CD4-positive, alpha-beta T cell treated with Interleukin-4 for 4 hours (primary cell): ENCODE results near the gene SHMT2.

Source experiments
- DNase-seq: peaks from one replicate; pipeline ENCODE4 v3.0.0-alpha.2; 2020

Gene SHMT2

GRCh38 chr12:57216014-57216911 is 13.2 kb upstream of the SHMT2 start, which contains the start of gene NXPH4:
NXPH4 (plus strand) TSS chr12:57216794; CDS start chr12:57216970, 176 bp downstream.
- DNase-seq, result peak; percentile 43

- DNase-seq, result peak; percentile 35
These were observed 12.3 kb upstream of the SHMT2 start for GRCh38 chr12:57216921-57217879.

- no peak for DNase-seq
These were observed 11.3 kb upstream of the SHMT2 start for GRCh38 chr12:57218030-57218853.

- DNase-seq, result no peak
These were observed 10.1 kb upstream of the SHMT2 start for GRCh38 chr12:57219205-57219992.

GRCh38 chr12:57219993-57220754 is 9.3 kb upstream of the SHMT2 start:
- no peak for DNase-seq

GRCh38 chr12:57220770-57221168 is 8.7 kb upstream of the SHMT2 start:
- DNase-seq, result no peak

- no peak for DNase-seq
These were observed 8.2 kb upstream of the SHMT2 start for GRCh38 chr12:57221169-57221917.

GRCh38 chr12:57222286-57223190 is 7.0 kb upstream of the SHMT2 start:
- DNase-seq, result no peak

GRCh38 chr12:57223191-57224165 is 6.0 kb upstream of the SHMT2 start:
- DNase-seq, result peak; percentile 74

- DNase-seq, result no peak
These were observed 5.1 kb upstream of the SHMT2 start for GRCh38 chr12:57224278-57224972.

GRCh38 chr12:57224973-57225679 is 4.4 kb upstream of the SHMT2 start:
- DNase-seq, result peak; percentile 35

- no peak for DNase-seq
These were observed 3.8 kb upstream of the SHMT2 start for GRCh38 chr12:57225680-57226210.

- no peak for DNase-seq
These were observed 2.8 kb upstream of the SHMT2 start for GRCh38 chr12:57226588-57227314.

GRCh38 chr12:57227315-57228115 is 2.0 kb upstream of the SHMT2 start:
- DNase-seq, result no peak
